ENCODE results near the gene FOXO6. TPM values are rescaled to one million over a fixed set of nuclear protein-coding genes. Genes with fewer than 3 reads are reported as not detected.
A peak's percentile ranks its signal among the peaks of the same experiment; 100 is the strongest.

Gene FOXO6
- total and polyA plus RNA-seq, 10 of the 15 experiments (the other 5 are each of a cell fraction or from before 2014, with no cell fraction given) = 0.37 TPM; not detected in 9

DNA sequence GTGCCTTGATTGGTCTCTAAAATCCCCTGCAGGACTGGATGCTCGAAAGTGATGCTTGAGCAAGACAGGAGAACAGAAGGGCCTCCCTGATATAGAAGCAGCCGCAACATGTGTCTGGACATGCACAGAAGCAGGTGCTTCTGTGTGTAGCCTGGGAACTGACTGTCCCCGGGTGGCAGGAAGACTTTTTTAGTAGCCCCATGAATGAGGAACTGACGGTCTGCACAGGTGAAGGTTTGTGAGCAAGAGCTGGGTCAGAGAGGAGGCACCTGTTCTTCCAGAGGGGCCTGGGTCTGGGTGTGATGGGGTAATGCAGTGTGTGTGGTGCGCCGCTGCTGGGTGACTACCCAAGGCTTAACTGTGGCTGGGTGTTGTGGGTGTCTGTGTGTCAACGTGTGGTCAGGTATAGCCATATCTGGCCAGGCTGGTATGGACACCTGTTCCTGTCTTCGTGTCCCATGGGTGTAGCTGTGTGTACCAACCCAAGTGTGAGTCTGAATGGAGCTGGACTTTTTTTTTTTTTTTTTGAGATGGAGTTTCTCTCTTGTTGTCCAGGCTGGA is 39.1 kb upstream of the FOXO6 start:
- peaks cover 4% of the 10 kb centered on the region for H3K4me1 ChIP-seq (ENCODE audit: control insufficient read depth, insufficient read depth, low read length)
- no peak for FAIRE-seq
- H3K9me3 ChIP-seq (replicated peaks; ENCODE audit: control insufficient read depth, insufficient read depth, low read length) = no peaks in the 10 kb centered on the region
- H3K36me3 ChIP-seq (ENCODE audit: control insufficient read depth in 2 of 2, insufficient read depth in 2 of 2, low read length in 1 of 2) = no peaks in the 10 kb centered on the region
- ATAC-seq = peak; percentile 25
- H3K4me2 ChIP-seq (ENCODE audit: control insufficient read depth, insufficient read depth) = no peak overlapping the region; the same call in 1 of the 2 replicates
- SMC1A ChIA-PET (ENCODE audit: uncharacterized antibody, unreplicated experiment) = interaction anchor here (0.6 to 7.5 kb wide), 19 partner anchors 8 to 111 kb away, joined by 3 to 114 read pairs (median 4); no protein-coding TSS in a partner anchor
- RAD21 ChIA-PET (ENCODE audit: unreplicated experiment) = interaction anchor here (0.5 to 8.2 kb wide), 30 partner anchors 9 to 181 kb away, joined by 3 to 132 read pairs (median 4); partner anchors contain the start of gene FOXO6
- WGBS (ENCODE audit: insufficient coverage, insufficient replicate concordance, low lambda C conversion rate, missing lambda C conversion rate) = 19% methylated on average over 8 of the region's 8 CpGs
- POLR2A ChIA-PET = interaction anchor here (0.6 kb wide), 1 partner anchor 88 kb away, joined by 3 read pairs; no protein-coding TSS in a partner anchor
- CTCF ChIA-PET = interaction anchor here (0.6 to 12.7 kb wide), 34 partner anchors 9 to 294 kb away, joined by 3 to 261 read pairs (median 5); no protein-coding TSS in a partner anchor
- BruUV-seq (replicated peaks) = no TSS peak
- no peak overlapping the region for H2AFZ ChIP-seq (ENCODE audit: control insufficient read depth, low read depth, low read length)
- no peaks in the 10 kb centered on the region for H3K79me2 ChIP-seq (ENCODE audit: control insufficient read depth, insufficient read depth, low read length)
- in situ Hi-C loops (cut with MboI) = no loop called here
- TF ChIP-seq CREM (IDR thresholded peaks at IDR 0.05; ENCODE audit: low read depth) (no peak), MXI1 (IDR thresholded peaks at IDR 0.05; ENCODE audit: low read depth, low read length) (no peak), TCF12 (IDR thresholded peaks at IDR 0.05; ENCODE audit: low read depth, low read length) (0 out of 2 replicates have a peak, but pooled peaks have one; percentile 14)
- TF ChIP-seq, protein P1, sequence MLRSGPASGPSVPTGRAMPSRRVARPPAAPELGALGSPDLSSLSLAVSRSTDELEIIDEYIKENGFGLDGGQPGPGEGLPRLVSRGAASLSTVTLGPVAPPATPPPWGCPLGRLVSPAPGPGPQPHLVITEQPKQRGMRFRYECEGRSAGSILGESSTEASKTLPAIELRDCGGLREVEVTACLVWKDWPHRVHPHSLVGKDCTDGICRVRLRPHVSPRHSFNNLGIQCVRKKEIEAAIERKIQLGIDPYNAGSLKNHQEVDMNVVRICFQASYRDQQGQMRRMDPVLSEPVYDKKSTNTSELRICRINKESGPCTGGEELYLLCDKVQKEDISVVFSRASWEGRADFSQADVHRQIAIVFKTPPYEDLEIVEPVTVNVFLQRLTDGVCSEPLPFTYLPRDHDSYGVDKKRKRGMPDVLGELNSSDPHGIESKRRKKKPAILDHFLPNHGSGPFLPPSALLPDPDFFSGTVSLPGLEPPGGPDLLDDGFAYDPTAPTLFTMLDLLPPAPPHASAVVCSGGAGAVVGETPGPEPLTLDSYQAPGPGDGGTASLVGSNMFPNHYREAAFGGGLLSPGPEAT (IDR thresholded peaks at IDR 0.05; ENCODE audit: low read depth) = no peak
- intact Hi-C loops (cut with micrococcal nuclease; ENCODE audit: unreplicated experiment) = no loop called here
- no peak for DNase-seq (ENCODE audit: low read depth, low spot score)
- H3K9ac ChIP-seq (ENCODE audit: control insufficient read depth, insufficient read depth, low read length) = no peak overlapping the region
- H3K4me3 ChIP-seq = no peak overlapping the region
- H3K27me3 ChIP-seq (replicated peaks in 1 of 2; ENCODE audit: control insufficient read depth in 2 of 2, insufficient read depth in 2 of 2, low read length in 1 of 2) = no peaks in the 10 kb centered on the region; a peak in 1 of 4 replicates
- no peak overlapping the region for H3K27ac ChIP-seq (ENCODE audit: control insufficient read depth, insufficient read depth)
- H4K20me1 ChIP-seq (ENCODE audit: control insufficient read depth, insufficient read depth) = no peaks in the 10 kb centered on the region
